Measurements from ENCODE around the gene KCNT2. TPM values are rescaled to one million over a fixed set of nuclear protein-coding genes. Genes with fewer than 3 reads are reported as not detected.

The KCNT2 gene
- total and polyA plus RNA-seq, 2 donors (not counting 3 experiments of a cell fraction or from before 2014, with no cell fraction given), result 0.46 to 1.6 TPM

GRCh38 chr1:196559314-196559713 is 48.9 kb downstream of the KCNT2 start:
- ChIA-PET CTCF (interaction anchor here (1.2 kb wide), 1 partner anchor 101 kb away, joined by 4 read pairs; no protein-coding TSS in a partner anchor), POLR2A (no interaction called here)
- no peaks in the 10 kb centered on the region for H3K36me3 ChIP-seq (ENCODE audit: control insufficient read depth in 2 of 2, extremely low read depth in 1 of 2, insufficient read depth in 2 of 2, low read length in 2 of 2)
- DNase-seq (ENCODE audit: low read depth, low spot score) (no peak), FAIRE-seq (no peak)
- H2AFZ ChIP-seq (ENCODE audit: low read depth, low read length), result no peak overlapping the region
- no peaks in the 10 kb centered on the region for H3K79me2 ChIP-seq (ENCODE audit: control insufficient read depth, insufficient read depth, low read length)
- H3K9ac ChIP-seq (replicated peaks; ENCODE audit: extremely low read depth, insufficient read depth, low read length), result no peak overlapping the region
- H3K9me3 ChIP-seq (replicated peaks; ENCODE audit: control insufficient read depth, insufficient read depth, low read length), result no peaks in the 10 kb centered on the region
- no peaks in the 10 kb centered on the region for H4K20me1 ChIP-seq (replicated peaks; ENCODE audit: control insufficient read depth, extremely low read depth, insufficient read depth, low read length)
- no peak overlapping the region for H3K27ac ChIP-seq (ENCODE audit: insufficient read depth, low read depth, low read length)
- no peaks in the 10 kb centered on the region for H3K4me1 ChIP-seq (ENCODE audit: control insufficient read depth, extremely low read depth, insufficient read depth, low read length)
- no peak overlapping the region for H3K4me3 ChIP-seq (replicated peaks in 1 of 3; ENCODE audit: insufficient read depth in 1 of 3, low read depth in 1 of 3, low read length in 3 of 3)
- intact Hi-C loops (cut with micrococcal nuclease), result loop anchor here (5.0 kb wide), 2 partner anchors 103 to 202 kb away; no protein-coding TSS in a partner anchor
- no TSS peak for BruUV-seq (replicated peaks)
- no peaks in the 10 kb centered on the region for H3K9me1 ChIP-seq (replicated peaks; ENCODE audit: control insufficient read depth, extremely low read depth, insufficient read depth, low read length)
- H3K4me2 ChIP-seq (ENCODE audit: insufficient read depth, low read length), result no peak overlapping the region
- TF ChIP-seq CTCF (IDR thresholded peaks at IDR 0.05; ENCODE audit: extremely low read depth in 1 of 2, insufficient read depth in 1 of 2, low read depth in 1 of 2, low read length in 2 of 2) (no peak), MYC (IDR thresholded peaks at IDR 0.05; ENCODE audit: low read depth, low read length) (no peak), FOS (IDR thresholded peaks at IDR 0.05; ENCODE audit: borderline replicate concordance, insufficient read depth, low read length) (no peak), EZH2 (IDR thresholded peaks at IDR 0.05; ENCODE audit: borderline replicate concordance, low read depth, low read length, severe bottlenecking) (no peak), POLR2AphosphoS5 (IDR thresholded peaks at IDR 0.05; ENCODE audit: insufficient read depth, low read depth, low read length) (no peak), MAX (IDR thresholded peaks at IDR 0.05; ENCODE audit: insufficient read depth, insufficient read length) (no peak), JUN (IDR thresholded peaks at IDR 0.05; ENCODE audit: borderline replicate concordance, insufficient read depth, insufficient read length, low read depth) (no peak), POLR2A (IDR thresholded peaks at IDR 0.05; ENCODE audit: low read depth, low read length) (no peak), GATA2 (IDR thresholded peaks at IDR 0.05; ENCODE audit: insufficient read depth, insufficient read length, low read depth, low read length) (no peak)
- no peaks in the 10 kb centered on the region for H3K27me3 ChIP-seq (ENCODE audit: control insufficient read depth in 2 of 2, insufficient read depth in 2 of 2, low read length in 2 of 2)
- dilution Hi-C loops (cut with MboI; ENCODE audit: extremely low pct_ligation_motif_present, low sequenced_read_pairs), result no loop called here
